ENCODE measurements around the gene KRTAP2-1. TPM values are rescaled to one million over a fixed set of nuclear protein-coding genes. Genes with fewer than 3 reads are reported as not detected.

The KRTAP2-1 gene
- total RNA-seq, 1 donor from 2014 or later, result not detected

DNA sequence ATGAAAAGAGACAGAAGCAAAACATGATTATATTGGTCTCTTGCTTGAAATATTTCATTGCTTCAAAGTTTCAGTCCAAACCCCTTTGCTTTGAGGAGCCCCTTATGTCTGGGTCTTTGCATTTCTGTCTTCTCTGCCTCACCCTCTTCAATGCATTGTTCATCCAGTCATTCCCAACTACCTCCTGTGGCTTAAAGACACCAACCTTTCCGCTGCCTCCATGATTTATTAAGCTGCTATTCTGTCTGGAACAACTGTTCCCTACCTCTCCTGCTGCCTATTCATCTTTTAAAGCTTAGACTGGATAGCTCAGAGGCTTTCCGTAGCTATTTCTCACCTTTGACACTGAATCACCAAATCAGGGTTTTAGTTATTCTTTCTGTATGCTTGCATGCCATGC, 49.8 kb downstream of the KRTAP2-1 start:
- Histone ChIP-seq H3K4me3 (no peak overlapping the region), H3K9me3 (no peaks in the 10 kb centered on the region), H3K4me1 (no peaks in the 10 kb centered on the region), H3K36me3 (no peaks in the 10 kb centered on the region), H3K27ac (no peak overlapping the region), H3K27me3 (peaks cover 13% of the 10 kb centered on the region)
- intact Hi-C loops (cut with DNase I), result no loop called here
- ATAC-seq (no peak), DNase-seq (no peak)
- TF ChIP-seq, protein P1, sequence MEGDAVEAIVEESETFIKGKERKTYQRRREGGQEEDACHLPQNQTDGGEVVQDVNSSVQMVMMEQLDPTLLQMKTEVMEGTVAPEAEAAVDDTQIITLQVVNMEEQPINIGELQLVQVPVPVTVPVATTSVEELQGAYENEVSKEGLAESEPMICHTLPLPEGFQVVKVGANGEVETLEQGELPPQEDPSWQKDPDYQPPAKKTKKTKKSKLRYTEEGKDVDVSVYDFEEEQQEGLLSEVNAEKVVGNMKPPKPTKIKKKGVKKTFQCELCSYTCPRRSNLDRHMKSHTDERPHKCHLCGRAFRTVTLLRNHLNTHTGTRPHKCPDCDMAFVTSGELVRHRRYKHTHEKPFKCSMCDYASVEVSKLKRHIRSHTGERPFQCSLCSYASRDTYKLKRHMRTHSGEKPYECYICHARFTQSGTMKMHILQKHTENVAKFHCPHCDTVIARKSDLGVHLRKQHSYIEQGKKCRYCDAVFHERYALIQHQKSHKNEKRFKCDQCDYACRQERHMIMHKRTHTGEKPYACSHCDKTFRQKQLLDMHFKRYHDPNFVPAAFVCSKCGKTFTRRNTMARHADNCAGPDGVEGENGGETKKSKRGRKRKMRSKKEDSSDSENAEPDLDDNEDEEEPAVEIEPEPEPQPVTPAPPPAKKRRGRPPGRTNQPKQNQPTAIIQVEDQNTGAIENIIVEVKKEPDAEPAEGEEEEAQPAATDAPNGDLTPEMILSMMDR (IDR thresholded peaks at IDR 0.05), result no peak

DNA sequence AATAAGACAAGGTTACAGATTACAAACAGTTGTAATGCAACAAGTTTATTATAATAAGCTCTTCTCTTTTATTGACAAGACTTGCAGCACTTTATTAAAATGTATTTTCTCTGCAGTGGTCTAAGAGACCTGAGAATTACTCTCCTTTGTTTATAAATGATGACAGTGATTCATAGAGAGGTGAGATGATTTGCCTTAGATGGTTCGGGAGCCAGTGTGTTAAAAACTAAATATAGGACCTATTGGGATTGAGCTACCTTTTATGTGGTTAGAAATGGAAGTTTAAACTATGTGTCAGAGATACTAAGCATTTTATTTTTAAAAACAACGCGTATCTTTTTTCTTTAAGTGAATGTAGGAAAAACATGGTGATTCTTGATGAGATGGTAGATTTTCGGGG, 50.3 kb downstream of the KRTAP2-1 start:
- H3K9me3 ChIP-seq, result no peaks in the 10 kb centered on the region
- intact Hi-C loops (cut with DNase I), result no loop called here
- H3K27ac ChIP-seq, result no peak overlapping the region
- no peak overlapping the region for H3K4me3 ChIP-seq
- ATAC-seq (no peak), DNase-seq (no peak)
- TF ChIP-seq, protein P1 (IDR thresholded peaks at IDR 0.05), result no peak
- H3K27me3 ChIP-seq, result peaks cover 16% of the 10 kb centered on the region
- H3K36me3 ChIP-seq, result no peaks in the 10 kb centered on the region
- H3K4me1 ChIP-seq, result no peaks in the 10 kb centered on the region

Other genes with a start within 250 kb of the KRTAP2-1 start
- not detected for gene KRT28, start 247.4 kb downstream of the KRTAP2-1 start, total RNA-seq
- 36.8 TPM for gene KRT10, start 224.7 kb downstream of the KRTAP2-1 start, total RNA-seq
- not detected for gene KRT12, start 180.1 kb downstream of the KRTAP2-1 start, total RNA-seq
- not detected for gene KRT20, start 162.1 kb downstream of the KRTAP2-1 start, total RNA-seq
- 1.1 TPM for gene KRT23, start 109.7 kb downstream of the KRTAP2-1 start, total RNA-seq
- 0.35 TPM for gene KRT39, start 80.4 kb downstream of the KRTAP2-1 start, total RNA-seq
- not detected for gene KRT40, start 63.0 kb downstream of the KRTAP2-1 start, total RNA-seq
- gene KRTAP3-3, start 53.2 kb downstream of the KRTAP2-1 start, total RNA-seq, result not detected
- gene KRTAP3-2, start 47.4 kb downstream of the KRTAP2-1 start, total RNA-seq, result not detected
- gene KRTAP3-1, start 38.2 kb downstream of the KRTAP2-1 start, total RNA-seq, result not detected
- gene KRTAP1-5, start 20.1 kb downstream of the KRTAP2-1 start, total RNA-seq, result not detected
- gene KRTAP1-4, start 17.1 kb downstream of the KRTAP2-1 start, total RNA-seq, result not detected
- gene KRTAP1-3, start 12.4 kb downstream of the KRTAP2-1 start, total RNA-seq, result not detected
- gene KRTAP1-1, start 5.9 kb downstream of the KRTAP2-1 start, total RNA-seq, result not detected
- not detected for gene KRTAP2-2, start 7.9 kb upstream of the KRTAP2-1 start, total RNA-seq
- not detected for gene KRTAP2-3, start 12.8 kb upstream of the KRTAP2-1 start, total RNA-seq
- not detected for gene KRTAP2-4, start 18.6 kb upstream of the KRTAP2-1 start, total RNA-seq
- gene KRTAP4-7, start 36.8 kb upstream of the KRTAP2-1 start, total RNA-seq, result not detected
- not detected for gene KRTAP4-8, start 50.8 kb upstream of the KRTAP2-1 start, total RNA-seq
- not detected for gene KRTAP4-16, start 54.9 kb upstream of the KRTAP2-1 start, total RNA-seq
- gene KRTAP4-9, start 58.1 kb upstream of the KRTAP2-1 start, total RNA-seq, result not detected
- gene KRTAP4-11, start 71.1 kb upstream of the KRTAP2-1 start, total RNA-seq, result not detected
- not detected for gene KRTAP4-12, start 76.9 kb upstream of the KRTAP2-1 start, total RNA-seq
- not detected for gene KRTAP4-6, start 93.2 kb upstream of the KRTAP2-1 start, total RNA-seq
- gene KRTAP4-5, start 102.5 kb upstream of the KRTAP2-1 start, total RNA-seq, result not detected
- not detected for gene KRTAP4-4, start 113.4 kb upstream of the KRTAP2-1 start, total RNA-seq
- not detected for gene KRTAP4-3, start 120.9 kb upstream of the KRTAP2-1 start, total RNA-seq
- not detected for gene KRTAP4-2, start 130.9 kb upstream of the KRTAP2-1 start, total RNA-seq
- gene KRTAP4-1, start 137.6 kb upstream of the KRTAP2-1 start, total RNA-seq, result not detected
- not detected for gene KRTAP9-1, start 142.6 kb upstream of the KRTAP2-1 start, total RNA-seq
- not detected for gene KRTAP9-2, start 179.3 kb upstream of the KRTAP2-1 start, total RNA-seq
- gene KRTAP9-3, start 185.1 kb upstream of the KRTAP2-1 start, total RNA-seq, result not detected
- not detected for gene KRTAP9-8, start 190.7 kb upstream of the KRTAP2-1 start, total RNA-seq
- not detected for gene KRTAP9-4, start 202.4 kb upstream of the KRTAP2-1 start, total RNA-seq
- not detected for gene KRTAP9-9, start 208.1 kb upstream of the KRTAP2-1 start, total RNA-seq
- not detected for gene KRTAP9-6, start 218.1 kb upstream of the KRTAP2-1 start, total RNA-seq
- gene KRTAP9-7, start 228.4 kb upstream of the KRTAP2-1 start, total RNA-seq, result not detected

All from upper lobe of right lung (tissue), 1 donor.